Neural cell (in vitro differentiated cells): ENCODE measurements around the gene HMCN2. TPM values are rescaled to one million over a fixed set of nuclear protein-coding genes. Genes with fewer than 3 reads are reported as not detected.

ENCODE experiments used
- H2AFZ ChIP-seq: fragments of 200-600, 300-800 bp; sonication (generic), shearing (Covaris generic); 2 replicates; pipeline ENCODE4 v1.6.0; 2014; ENCODE audit warnings: low read depth, mild to moderate bottlenecking, antibody characterized with exemption, low read length, moderate library complexity
- H3F3A ChIP-seq: fragments of 200-600 bp; shearing (Covaris generic); 2 replicates; pipeline ENCODE4 v1.6.1; 2016; ENCODE audit warnings: mild to moderate bottlenecking, moderate library complexity, mixed read lengths, antibody characterized with exemption, low read length; ENCODE audit not compliant: insufficient read depth, poor library complexity, severe bottlenecking
- H3K27ac ChIP-seq: fragments of 200-600, 300-800 bp; sonication (generic), shearing (Covaris generic); 2 replicates; pipeline ENCODE4 v1.5.1; 2014; ENCODE audit warnings: mild to moderate bottlenecking, low read length, moderate library complexity
- H3K27me3 ChIP-seq: fragments of 300-800, 200-600 bp; sonication (generic), shearing (Covaris generic); 2 replicates; pipeline ENCODE4 v1.6.0; 2014; ENCODE audit warnings: mild to moderate bottlenecking, low read depth, low read length, moderate library complexity; ENCODE audit not compliant: insufficient read depth
- H3K36me3 ChIP-seq: fragments of 300-800, 200-600 bp; sonication (generic), shearing (Covaris generic); 2 replicates; pipeline ENCODE4 v1.5.1; 2014; ENCODE audit warnings: mild to moderate bottlenecking, antibody characterized with exemption, low read length, moderate library complexity; ENCODE audit not compliant: insufficient read depth
- H3K4me2 ChIP-seq: fragments of 300-800, 200-600 bp; sonication (generic), shearing (Covaris generic); 2 replicates; pipeline ENCODE4 v1.6.0; 2014; ENCODE audit warnings: mild to moderate bottlenecking, low read length
- H3K4me3 ChIP-seq: fragments of 300-800, 200-600 bp; sonication (generic), shearing (Covaris generic); 2 replicates; pipeline ENCODE4 v1.5.1; 2014; ENCODE audit warnings: mild to moderate bottlenecking, low read length, moderate library complexity
- H3K79me2 ChIP-seq: fragments of 200-600 bp; shearing (Covaris generic); replicated peaks from 2 replicates; pipeline ENCODE4 v1.6.0; 2014; ENCODE audit warnings: mild to moderate bottlenecking, low read length, moderate library complexity; ENCODE audit not compliant: insufficient read depth
- H3K9ac ChIP-seq: fragments of 300-800, 200-600 bp; sonication (generic), shearing (Covaris generic); 2 replicates; pipeline ENCODE4 v1.6.1; 2016; ENCODE audit warnings: mild to moderate bottlenecking, low read length, mixed read lengths
- H3K9me2 ChIP-seq: fragments of 200-600 bp; shearing (Covaris generic); 2 replicates; pipeline ENCODE4 v1.6.1; 2016; ENCODE audit warnings: mild to moderate bottlenecking, low read length, mixed read lengths; ENCODE audit not compliant: insufficient read depth
- H3K9me3 ChIP-seq: fragments of 200-600, 300-800 bp; sonication (generic), shearing (Covaris generic); 2 replicates; pipeline ENCODE4 v1.6.1; 2016; ENCODE audit warnings: mild to moderate bottlenecking, mixed run types, low read length, moderate library complexity, mixed read lengths
- H4K20me1 ChIP-seq: fragments of 200-600 bp; shearing (Covaris generic); 2 replicates; pipeline ENCODE4 v1.6.1; 2016; ENCODE audit warnings: mild to moderate bottlenecking, mixed run types; ENCODE audit not compliant: insufficient read depth
- EP300 ChIP-seq: fragments of 450-650 bp; conservative IDR thresholded peaks from 2 replicates; pipeline ENCODE4 v1.6.1; 2014; ENCODE audit warnings: antibody characterized with exemption, mild to moderate bottlenecking, moderate library complexity; ENCODE audit not compliant: poor library complexity, severe bottlenecking
- EZH2 ChIP-seq: fragments of 200-600, 300-800 bp; shearing (Covaris generic), sonication (generic); IDR thresholded peaks from 2 replicates; pipeline ENCODE4 v1.6.1; 2014; ENCODE audit warnings: antibody characterized with exemption, low read length, borderline replicate concordance, mild to moderate bottlenecking; ENCODE audit not compliant: insufficient read depth, poor library complexity, severe bottlenecking
- MXI1 ChIP-seq: fragments of 450-650 bp; conservative IDR thresholded peaks from 2 replicates; pipeline ENCODE4 v1.6.1; 2014; ENCODE audit warnings: antibody characterized with exemption, mild to moderate bottlenecking; ENCODE audit not compliant: poor library complexity, severe bottlenecking
- POLR2AphosphoS5 ChIP-seq: IDR thresholded peaks from 2 replicates; pipeline ENCODE4 v1.6.1; 2012
- RAD21 ChIP-seq: fragments of 450-650 bp; conservative IDR thresholded peaks from 2 replicates; pipeline ENCODE4 v1.6.1; 2014; ENCODE audit warnings: antibody characterized with exemption, mild to moderate bottlenecking, moderate library complexity
- SMC3 ChIP-seq: fragments of 450-650 bp; conservative IDR thresholded peaks from 2 replicates; pipeline ENCODE4 v1.6.1; 2014; ENCODE audit warnings: antibody characterized with exemption, mild to moderate bottlenecking, moderate library complexity; ENCODE audit not compliant: poor library complexity
- TAF1 ChIP-seq: IDR thresholded peaks from 2 replicates; pipeline ENCODE4 v1.6.1; 2012; ENCODE audit warnings: low read depth
- polyA plus RNA-seq: library from polyadenylated mRNA; depleted of rRNA; stranded (reverse); fragments of >200 nt; gene quantifications from 2 replicates; pipeline ENCODE4 v1.2.3, GENCODE V29; 2014
- TF ChIP-seq, protein P1 (sequence below): IDR thresholded peaks from 2 replicates; pipeline ENCODE4 v1.6.1; 2012; ENCODE audit warnings: borderline replicate concordance
- TF ChIP-seq, protein P2 (sequence below): fragments of 450-650 bp; IDR thresholded peaks from 2 replicates; pipeline ENCODE4 v1.5.1; 2014; ENCODE audit warnings: antibody characterized with exemption, mild to moderate bottlenecking, moderate library complexity; ENCODE audit not compliant: poor library complexity, severe bottlenecking

Gene HMCN2
- polyA plus RNA-seq, 1 donor from 2014 or later: 1.7 TPM

DNA sequence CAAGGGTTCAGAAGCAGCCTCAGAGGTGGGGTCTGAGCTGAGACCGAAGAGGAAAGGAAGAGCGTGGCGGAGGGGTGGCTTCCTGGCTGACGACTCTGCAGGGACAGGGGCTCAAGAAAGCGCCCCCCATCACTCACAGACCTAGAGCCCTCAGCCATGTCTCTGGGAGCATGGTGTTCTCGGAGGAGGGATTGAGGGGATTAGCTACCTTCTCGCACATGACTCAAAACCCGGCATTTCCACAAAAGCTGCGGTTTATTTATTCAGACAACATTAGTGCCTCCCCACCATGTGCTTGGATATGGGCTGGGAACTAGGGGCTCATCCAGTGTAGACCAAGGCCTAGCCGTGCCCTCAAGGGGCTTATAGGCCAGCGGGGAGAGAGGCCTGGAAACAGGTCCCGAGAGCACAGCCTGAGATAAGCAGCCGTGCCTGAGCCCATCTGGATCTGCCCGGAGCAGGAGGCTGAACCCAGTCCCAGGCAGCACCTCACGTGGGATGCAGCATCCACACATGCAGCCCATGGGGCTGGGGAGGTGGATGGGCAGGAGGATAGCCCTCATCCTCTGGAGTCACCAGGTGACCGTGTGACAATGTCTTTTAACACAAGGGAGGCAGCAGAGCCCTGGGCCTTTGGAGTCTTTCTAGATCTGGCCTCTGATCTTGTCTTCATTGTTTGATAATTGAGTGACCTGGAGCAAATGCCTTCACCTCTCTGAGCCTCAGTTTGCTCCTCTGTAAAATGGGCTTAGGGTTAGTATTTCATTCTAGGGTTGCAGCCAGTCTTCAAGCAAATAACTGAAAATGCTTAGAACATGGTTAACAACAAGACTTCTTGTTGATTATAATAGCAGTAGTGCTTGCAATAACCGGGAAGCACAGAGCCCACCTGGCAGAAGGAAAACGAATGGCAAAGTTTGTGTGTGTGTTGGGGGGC lies 878 bp upstream of the HMCN2 start:
- H3K9me3 ChIP-seq: no peaks in the 10 kb centered on the region
- H3K27me3 ChIP-seq: peaks cover 44% of the 10 kb centered on the region
- H3K4me2 ChIP-seq: no peak overlapping the region
- H3K9me2 ChIP-seq: no peaks in the 10 kb centered on the region
- no peaks in the 10 kb centered on the region for H3F3A ChIP-seq
- H4K20me1 ChIP-seq: no peaks in the 10 kb centered on the region
- no peak overlapping the region for H3K9ac ChIP-seq
- H3K79me2 ChIP-seq: no peaks in the 10 kb centered on the region
- no peaks in the 10 kb centered on the region for H3K36me3 ChIP-seq
- H3K27ac ChIP-seq: no peak overlapping the region
- peak overlapping the region; percentile 64 for H3K4me3 ChIP-seq
- no peak overlapping the region for H2AFZ ChIP-seq
- TF ChIP-seq RAD21: no peak
- no peak for TF ChIP-seq POLR2AphosphoS5
- TF ChIP-seq, protein P1, sequence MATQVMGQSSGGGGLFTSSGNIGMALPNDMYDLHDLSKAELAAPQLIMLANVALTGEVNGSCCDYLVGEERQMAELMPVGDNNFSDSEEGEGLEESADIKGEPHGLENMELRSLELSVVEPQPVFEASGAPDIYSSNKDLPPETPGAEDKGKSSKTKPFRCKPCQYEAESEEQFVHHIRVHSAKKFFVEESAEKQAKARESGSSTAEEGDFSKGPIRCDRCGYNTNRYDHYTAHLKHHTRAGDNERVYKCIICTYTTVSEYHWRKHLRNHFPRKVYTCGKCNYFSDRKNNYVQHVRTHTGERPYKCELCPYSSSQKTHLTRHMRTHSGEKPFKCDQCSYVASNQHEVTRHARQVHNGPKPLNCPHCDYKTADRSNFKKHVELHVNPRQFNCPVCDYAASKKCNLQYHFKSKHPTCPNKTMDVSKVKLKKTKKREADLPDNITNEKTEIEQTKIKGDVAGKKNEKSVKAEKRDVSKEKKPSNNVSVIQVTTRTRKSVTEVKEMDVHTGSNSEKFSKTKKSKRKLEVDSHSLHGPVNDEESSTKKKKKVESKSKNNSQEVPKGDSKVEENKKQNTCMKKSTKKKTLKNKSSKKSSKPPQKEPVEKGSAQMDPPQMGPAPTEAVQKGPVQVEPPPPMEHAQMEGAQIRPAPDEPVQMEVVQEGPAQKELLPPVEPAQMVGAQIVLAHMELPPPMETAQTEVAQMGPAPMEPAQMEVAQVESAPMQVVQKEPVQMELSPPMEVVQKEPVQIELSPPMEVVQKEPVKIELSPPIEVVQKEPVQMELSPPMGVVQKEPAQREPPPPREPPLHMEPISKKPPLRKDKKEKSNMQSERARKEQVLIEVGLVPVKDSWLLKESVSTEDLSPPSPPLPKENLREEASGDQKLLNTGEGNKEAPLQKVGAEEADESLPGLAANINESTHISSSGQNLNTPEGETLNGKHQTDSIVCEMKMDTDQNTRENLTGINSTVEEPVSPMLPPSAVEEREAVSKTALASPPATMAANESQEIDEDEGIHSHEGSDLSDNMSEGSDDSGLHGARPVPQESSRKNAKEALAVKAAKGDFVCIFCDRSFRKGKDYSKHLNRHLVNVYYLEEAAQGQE: no peak
- no peak for TF ChIP-seq EP300
- no peak for TF ChIP-seq MXI1
- no peak for TF ChIP-seq SMC3
- TF ChIP-seq, protein P2, sequence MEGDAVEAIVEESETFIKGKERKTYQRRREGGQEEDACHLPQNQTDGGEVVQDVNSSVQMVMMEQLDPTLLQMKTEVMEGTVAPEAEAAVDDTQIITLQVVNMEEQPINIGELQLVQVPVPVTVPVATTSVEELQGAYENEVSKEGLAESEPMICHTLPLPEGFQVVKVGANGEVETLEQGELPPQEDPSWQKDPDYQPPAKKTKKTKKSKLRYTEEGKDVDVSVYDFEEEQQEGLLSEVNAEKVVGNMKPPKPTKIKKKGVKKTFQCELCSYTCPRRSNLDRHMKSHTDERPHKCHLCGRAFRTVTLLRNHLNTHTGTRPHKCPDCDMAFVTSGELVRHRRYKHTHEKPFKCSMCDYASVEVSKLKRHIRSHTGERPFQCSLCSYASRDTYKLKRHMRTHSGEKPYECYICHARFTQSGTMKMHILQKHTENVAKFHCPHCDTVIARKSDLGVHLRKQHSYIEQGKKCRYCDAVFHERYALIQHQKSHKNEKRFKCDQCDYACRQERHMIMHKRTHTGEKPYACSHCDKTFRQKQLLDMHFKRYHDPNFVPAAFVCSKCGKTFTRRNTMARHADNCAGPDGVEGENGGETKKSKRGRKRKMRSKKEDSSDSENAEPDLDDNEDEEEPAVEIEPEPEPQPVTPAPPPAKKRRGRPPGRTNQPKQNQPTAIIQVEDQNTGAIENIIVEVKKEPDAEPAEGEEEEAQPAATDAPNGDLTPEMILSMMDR: no peak
- TF ChIP-seq TAF1: no peak
- TF ChIP-seq EZH2: no peak

DNA sequence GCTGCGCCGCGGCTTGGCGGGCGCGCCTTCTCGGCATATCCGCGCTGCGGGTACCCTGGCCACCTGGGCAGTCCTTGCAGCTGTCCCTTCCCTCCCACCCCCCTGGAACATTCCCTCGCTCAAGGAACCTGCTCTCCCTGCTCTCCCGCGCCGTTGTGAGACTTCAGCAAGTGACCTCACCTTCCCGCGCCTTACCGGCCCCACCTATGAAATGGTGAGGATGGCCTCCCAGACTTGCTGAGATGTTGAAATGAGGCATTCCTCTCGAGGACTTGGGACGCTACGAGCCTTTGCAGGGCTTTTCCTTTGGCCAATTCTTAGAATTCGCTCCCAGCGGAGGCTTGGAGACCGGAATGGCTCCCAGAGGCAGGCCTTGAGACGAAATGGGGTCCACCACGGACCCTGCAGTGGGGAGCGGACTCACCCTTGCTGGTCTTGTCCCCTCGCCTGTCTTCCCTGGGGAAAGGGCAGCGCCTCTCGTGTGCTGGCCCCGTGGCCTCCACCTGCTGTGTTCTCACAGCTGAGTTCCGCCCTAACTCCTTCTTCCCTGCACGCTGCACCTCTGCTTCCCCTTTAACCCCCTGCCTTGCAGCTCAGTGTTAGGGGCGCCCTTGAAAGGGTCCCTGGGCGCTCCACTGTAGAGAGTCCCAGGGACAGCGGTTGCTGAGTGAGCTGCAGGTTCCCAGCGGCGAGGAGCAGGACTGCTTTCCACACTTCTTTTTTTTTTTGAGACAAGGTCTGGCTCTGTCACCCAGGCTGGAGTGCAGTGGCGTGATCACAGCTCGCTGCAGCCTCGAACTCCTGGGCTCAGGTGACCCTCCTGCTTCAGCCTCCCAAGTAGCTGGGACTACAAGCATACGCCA lies 907 bp downstream of the HMCN2 start:
- H3K27ac ChIP-seq: no peak overlapping the region
- H3K4me2 ChIP-seq: no peak overlapping the region
- H3F3A ChIP-seq: no peaks in the 10 kb centered on the region
- H3K27me3 ChIP-seq: peaks cover 44% of the 10 kb centered on the region
- H2AFZ ChIP-seq: no peak overlapping the region
- H4K20me1 ChIP-seq: no peaks in the 10 kb centered on the region
- TF ChIP-seq, protein P2: no peak
- TF ChIP-seq, protein P1: no peak
- no peak for TF ChIP-seq POLR2AphosphoS5
- no peak for TF ChIP-seq SMC3
- no peak for TF ChIP-seq TAF1
- no peak for TF ChIP-seq RAD21
- TF ChIP-seq EP300: no peak
- TF ChIP-seq MXI1: no peak
- no peak for TF ChIP-seq EZH2
- H3K9me2 ChIP-seq: no peaks in the 10 kb centered on the region
- H3K9me3 ChIP-seq: no peaks in the 10 kb centered on the region
- H3K36me3 ChIP-seq: no peaks in the 10 kb centered on the region
- no peaks in the 10 kb centered on the region for H3K79me2 ChIP-seq
- H3K4me3 ChIP-seq: peak overlapping the region; percentile 64
- no peak overlapping the region for H3K9ac ChIP-seq
